Measurements from ENCODE around the gene MRPS14. TPM values are rescaled to one million over a fixed set of nuclear protein-coding genes. Genes with fewer than 3 reads are reported as not detected.
A peak's percentile ranks its signal among the peaks of the same experiment; 100 is the strongest.
"Not testable (repeated sequence)": the region's sequence is repeated elsewhere in the genome, so short reads cannot be mapped to it uniquely, and the experiment has no call there.

The MRPS14 gene
- 10 to 100 TPM; 42.5 to 52.1 (median 44.4) TPM for polyA plus RNA-seq

DNA sequence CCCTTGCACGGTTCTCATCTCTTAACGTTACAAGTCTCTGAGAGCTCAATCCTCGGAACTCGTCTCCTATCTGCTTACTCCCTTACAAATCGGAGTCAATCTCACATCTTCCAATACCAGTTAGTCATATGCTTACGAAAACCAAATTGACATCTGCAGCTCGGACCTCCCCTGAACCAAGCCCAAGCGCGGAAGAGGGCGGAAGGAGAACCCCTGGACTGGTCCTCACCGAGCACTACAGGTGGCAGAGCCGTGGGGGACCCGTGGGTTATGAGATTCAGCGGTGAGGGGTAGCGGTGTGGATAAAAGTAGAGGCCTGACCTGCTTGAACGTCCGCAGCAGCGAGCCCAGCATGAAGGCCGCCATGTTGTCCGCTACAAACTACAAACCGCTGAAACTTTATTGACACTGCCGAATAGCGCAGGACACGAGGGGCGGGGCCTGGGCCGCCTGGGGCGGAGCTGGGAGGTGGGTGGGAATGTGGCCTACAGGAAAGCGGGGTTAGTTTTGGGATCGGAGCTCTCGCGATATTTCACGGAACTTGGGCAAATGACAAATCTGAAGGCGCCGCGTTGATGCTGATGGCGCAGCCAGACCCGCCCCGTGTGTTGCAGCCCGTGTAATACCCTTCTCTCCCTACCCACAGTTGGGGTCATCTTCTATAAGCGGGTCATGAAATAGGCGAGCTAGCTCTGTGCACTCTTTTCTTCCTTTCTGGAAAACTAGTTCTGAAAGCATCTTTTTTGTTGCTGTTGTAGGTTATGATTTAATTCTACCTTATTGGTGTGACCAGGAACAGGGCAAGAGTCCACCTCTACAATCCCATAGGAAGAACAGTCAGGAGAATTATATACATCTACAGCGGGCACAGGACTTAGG, at the start of gene MRPS14:
MRPS14 (minus strand) TSS at position 383 of the 879 bp plus-strand sequence; CDS start at position 366, 17 bp downstream.
- peak; percentile 97 to 98 (median 97) for DNase-seq
- Mint-ChIP-seq H3K27me3 (ENCODE audit: low read depth in 3 of 3) (peaks cover 4 to 16% (median 8%) of the 10 kb centered on the region in 3 donors), H3K9me3 (peaks cover 0 to 5% (median 0%) of the 10 kb centered on the region in 6 donors), H3K36me3 (peaks cover 0 to 8% (median 7%) of the 10 kb centered on the region in 3 donors), H3K4me1 (peaks cover 27 to 32% of the 10 kb centered on the region in 2 donors), H3K27ac (peak within 1 kb of the TSS; percentile 93 to 99 (median 96)), H3K4me3 (peak within 1 kb of the TSS; percentile 91 to 98 (median 96))

GRCh38 chr1:175072099-175072951, 49.1 kb upstream of the MRPS14 start:
- Mint-ChIP-seq H3K27me3 (ENCODE audit: low read depth in 3 of 3) (peaks cover 0 to 7% (median 5%) of the 10 kb centered on the region in 3 donors), H3K4me3 (peak overlapping the region; percentile 17 to 57 (median 31)), H3K27ac (no peak overlapping the region), H3K9me3 (no peaks in the 10 kb centered on the region), H3K4me1 (peaks cover 7 to 15% of the 10 kb centered on the region in 2 donors), H3K36me3 (no peaks in the 10 kb centered on the region)
- DNase-seq, result no peak

DNA sequence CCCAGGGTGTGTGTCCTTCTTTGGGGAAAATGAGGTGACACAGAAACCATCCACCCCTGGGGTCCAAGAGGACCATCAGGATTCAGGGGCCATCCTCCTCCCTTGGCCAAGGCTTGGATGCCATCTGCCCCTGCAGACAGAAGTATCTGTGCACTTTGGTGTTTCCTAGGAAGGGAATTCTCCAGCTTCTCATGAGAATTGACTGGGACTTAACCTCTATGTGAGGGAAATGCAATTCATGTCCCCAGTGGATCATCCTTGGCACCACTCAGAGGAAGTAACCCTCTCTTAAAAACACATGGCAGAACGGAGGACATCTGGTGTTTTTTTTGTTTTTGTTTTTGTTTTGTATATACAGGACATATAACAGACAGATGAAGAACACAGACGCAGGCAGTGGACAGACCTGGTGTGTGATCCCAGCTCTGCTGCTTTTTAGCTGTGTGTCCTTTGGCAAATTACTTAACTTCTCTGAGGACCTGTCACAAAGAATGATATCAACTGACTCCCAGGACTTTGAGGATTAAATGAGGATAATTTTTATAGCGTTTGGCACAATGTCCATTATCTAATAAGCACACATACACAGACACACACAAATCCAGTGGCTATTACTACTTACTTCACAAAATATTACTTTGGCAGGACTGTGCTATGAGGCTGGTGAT, 48.2 kb upstream of the MRPS14 start:
- Mint-ChIP-seq H3K27me3 (ENCODE audit: low read depth in 3 of 3) (peaks cover 0 to 7% (median 5%) of the 10 kb centered on the region in 3 donors), H3K36me3 (no peaks in the 10 kb centered on the region), H3K9me3 (no peaks in the 10 kb centered on the region), H3K4me3 (no peak overlapping the region), H3K4me1 (peaks cover 7 to 15% of the 10 kb centered on the region in 2 donors), H3K27ac (no peak overlapping the region)
- no peak for DNase-seq

DNA sequence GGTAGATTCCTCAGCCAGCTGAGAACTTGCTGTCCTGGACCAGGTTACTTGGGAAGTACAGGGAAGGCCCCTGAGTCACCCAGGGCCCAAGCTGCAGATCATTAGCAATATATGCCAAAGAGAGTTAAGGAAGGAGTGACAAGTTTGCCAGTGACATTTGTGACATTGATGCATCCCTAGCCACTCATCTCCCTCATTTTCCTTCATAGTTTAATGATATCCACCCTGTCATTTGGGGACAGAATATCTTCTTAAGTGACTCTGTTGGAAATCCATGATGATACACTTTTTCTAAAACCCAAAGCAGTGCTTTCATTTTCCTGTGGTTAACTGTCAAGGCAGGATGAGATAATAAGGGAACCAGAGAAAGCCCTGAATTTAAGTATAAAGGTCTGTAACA, 47.6 kb upstream of the MRPS14 start:
- Mint-ChIP-seq H3K9me3 (no peaks in the 10 kb centered on the region), H3K27me3 (ENCODE audit: low read depth in 3 of 3) (peaks cover 0 to 9% (median 5%) of the 10 kb centered on the region in 3 donors)

GRCh38 chr1:175067362-175068106, 44.3 kb upstream of the MRPS14 start, which contains the start of gene TNN:
TNN (plus strand) TSS chr1:175067833; CDS start chr1:175077419, 9,586 bp downstream.
- H3K4me1 Mint-ChIP-seq, result peaks cover 7 to 8% of the 10 kb centered on the region in 2 donors
- peaks cover 0 to 6% (median 3%) of the 10 kb centered on the region in 3 donors for H3K27me3 Mint-ChIP-seq (ENCODE audit: low read depth in 3 of 3)
- no peak for DNase-seq
- H3K36me3 Mint-ChIP-seq, result no peaks in the 10 kb centered on the region
- H3K9me3 Mint-ChIP-seq, result no peaks in the 10 kb centered on the region
- H3K4me3 Mint-ChIP-seq, result no peak within 1 kb of the TSS
- no peak within 1 kb of the TSS for H3K27ac Mint-ChIP-seq

More for the DNA sequence above, 47.6 kb upstream of the MRPS14 start:
- peaks cover 7 to 15% of the 10 kb centered on the region in 2 donors for H3K4me1 Mint-ChIP-seq
- no peak overlapping the region for H3K4me3 Mint-ChIP-seq
- no peak for DNase-seq
- no peak overlapping the region for H3K27ac Mint-ChIP-seq
- H3K36me3 Mint-ChIP-seq, result no peaks in the 10 kb centered on the region

GRCh38 chr1:175062858-175063257, 39.6 kb upstream of the MRPS14 start:
- Mint-ChIP-seq H3K9me3 (peaks cover 0 to 2% (median 0%) of the 10 kb centered on the region in 6 donors), H3K36me3 (no peaks in the 10 kb centered on the region), H3K4me1 (no peaks in the 10 kb centered on the region), H3K27ac (no peak overlapping the region), H3K4me3 (no peak overlapping the region), H3K27me3 (ENCODE audit: low read depth in 3 of 3) (peaks cover 0 to 6% (median 0%) of the 10 kb centered on the region in 3 donors)
- no peak for DNase-seq

DNA sequence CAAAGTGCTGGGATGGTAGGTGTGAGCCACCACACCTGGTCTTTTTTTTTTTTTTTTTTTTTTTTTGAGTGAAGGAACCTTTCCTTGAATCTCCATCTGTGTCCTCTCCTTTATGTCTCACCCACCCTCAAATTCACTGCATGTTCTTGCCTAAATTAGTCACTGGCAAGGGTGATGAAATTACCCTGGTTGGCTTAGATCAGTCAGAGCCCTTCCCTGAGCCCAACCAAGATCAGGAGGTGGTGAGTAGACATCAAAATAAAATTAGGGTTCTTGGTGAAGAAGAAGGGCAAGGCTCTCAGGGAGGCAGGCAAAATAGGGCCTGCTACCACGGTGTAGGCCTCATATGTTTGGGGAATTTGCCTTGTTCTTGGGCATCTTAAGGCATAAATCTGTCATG, 39.1 kb upstream of the MRPS14 start:
- no peak for DNase-seq
- Mint-ChIP-seq H3K4me1 (no peaks in the 10 kb centered on the region), H3K27me3 (ENCODE audit: low read depth in 3 of 3) (peaks cover 0 to 3% (median 0%) of the 10 kb centered on the region in 3 donors), H3K9me3 (peaks cover 0 to 2% (median 0%) of the 10 kb centered on the region in 6 donors), H3K36me3 (no peaks in the 10 kb centered on the region), H3K4me3 (no peak overlapping the region), H3K27ac (no peak overlapping the region)

- H3K36me3 Mint-ChIP-seq, result no peaks in the 10 kb centered on the region
- peaks cover 2 to 16% (median 10%) of the 10 kb centered on the region in 3 donors for H3K27me3 Mint-ChIP-seq (ENCODE audit: low read depth in 3 of 3)
- H3K4me1 Mint-ChIP-seq, result no peaks in the 10 kb centered on the region
- no peak for DNase-seq
- no peak overlapping the region for H3K27ac Mint-ChIP-seq
- no peak overlapping the region for H3K4me3 Mint-ChIP-seq
- H3K9me3 Mint-ChIP-seq, result peaks cover 0 to 4% (median 0%) of the 10 kb centered on the region in 6 donors
These were observed 31.5 kb upstream of the MRPS14 start for GRCh38 chr1:175054736-175055135.

GRCh38 chr1:175050992-175051391, 27.8 kb upstream of the MRPS14 start:
- Mint-ChIP-seq H3K27ac (no peak overlapping the region), H3K9me3 (peaks cover 0 to 2% (median 0%) of the 10 kb centered on the region in 6 donors), H3K27me3 (ENCODE audit: low read depth in 3 of 3) (peaks cover 2 to 22% (median 8%) of the 10 kb centered on the region in 3 donors), H3K36me3 (no peaks in the 10 kb centered on the region), H3K4me3 (no peak overlapping the region), H3K4me1 (no peaks in the 10 kb centered on the region)
- no peak for DNase-seq

DNA sequence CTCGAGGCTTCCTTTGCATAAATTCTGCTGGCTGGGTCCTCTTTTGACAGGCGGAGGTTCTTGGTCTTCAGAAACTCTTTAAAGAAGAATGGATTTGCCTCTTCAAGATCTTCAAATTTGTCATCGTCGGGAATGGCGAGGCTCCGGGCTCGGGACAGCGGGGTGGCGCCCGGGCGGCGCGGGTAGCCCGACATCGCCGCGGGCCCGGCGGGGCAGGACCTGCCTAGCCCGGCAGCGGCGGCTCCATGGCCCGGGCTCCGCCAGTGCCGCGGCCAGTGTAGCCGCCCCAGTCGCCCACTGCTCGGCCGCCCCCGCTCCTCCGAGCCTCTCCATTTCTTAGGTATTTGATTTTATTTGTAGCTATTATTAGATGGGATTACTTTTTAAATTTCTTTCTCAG, 22.3 kb upstream of the MRPS14 start:
- Mint-ChIP-seq H3K4me3 (no peak overlapping the region), H3K9me3 (no peaks in the 10 kb centered on the region), H3K27me3 (ENCODE audit: low read depth in 3 of 3) (peaks cover 0 to 18% (median 10%) of the 10 kb centered on the region in 3 donors), H3K4me1 (no peaks in the 10 kb centered on the region), H3K27ac (no peak overlapping the region), H3K36me3 (no peaks in the 10 kb centered on the region)
- no peak for DNase-seq

- Mint-ChIP-seq H3K27me3 (ENCODE audit: low read depth in 3 of 3) (peaks cover 0 to 15% (median 10%) of the 10 kb centered on the region in 3 donors), H3K27ac (no peak overlapping the region), H3K4me1 (no peaks in the 10 kb centered on the region), H3K9me3 (no peaks in the 10 kb centered on the region), H3K36me3 (no peaks in the 10 kb centered on the region), H3K4me3 (no peak overlapping the region)
- DNase-seq, result no peak
These were observed 21.9 kb upstream of the MRPS14 start for GRCh38 chr1:175045097-175045496.

GRCh38 chr1:175044591-175044990, 21.4 kb upstream of the MRPS14 start:
- not testable (repeated sequence) for H3K4me1 Mint-ChIP-seq, H3K27ac Mint-ChIP-seq, DNase-seq, H3K4me3 Mint-ChIP-seq, H3K36me3 Mint-ChIP-seq, H3K9me3 Mint-ChIP-seq
- peaks cover 0 to 15% (median 7%) of the 10 kb centered on the region in 3 donors for H3K27me3 Mint-ChIP-seq (ENCODE audit: low read depth in 3 of 3)

GRCh38 chr1:175043824-175044223, 20.6 kb upstream of the MRPS14 start:
- no peak overlapping the region for H3K27ac Mint-ChIP-seq

More at GRCh38 chr1:175043824-175044223, 20.6 kb upstream of the MRPS14 start:
- no peaks in the 10 kb centered on the region for H3K4me1 Mint-ChIP-seq
- H3K27me3 Mint-ChIP-seq (ENCODE audit: low read depth in 3 of 3), result peaks cover 0 to 15% (median 2%) of the 10 kb centered on the region in 3 donors
- H3K36me3 Mint-ChIP-seq, result no peaks in the 10 kb centered on the region
- H3K4me3 Mint-ChIP-seq, result no peak overlapping the region
- no peaks in the 10 kb centered on the region for H3K9me3 Mint-ChIP-seq
- DNase-seq, result no peak

Measured in immature natural killer cell (primary cell).